IMR-90 (cell line): Measurements from ENCODE around the gene ADGRD1.

Experiments
- CHD1 ChIP-seq: IDR thresholded peaks from 2 replicates; pipeline ENCODE4 v1.6.1; 2012; ENCODE audit warnings: low read depth, low read length, improper control_type of control experiment
- POLR2A ChIP-seq: IDR thresholded peaks from 2 replicates; pipeline ENCODE4 v1.6.1; 2012; ENCODE audit warnings: mild to moderate bottlenecking, low read depth, low read length
- RAD21 ChIP-seq: IDR thresholded peaks from 2 replicates; pipeline ENCODE4 v1.6.1; 2012; ENCODE audit warnings: low read length, improper control_type of control experiment
- SMC3 ChIP-seq: fragments of 150-350 bp; IDR thresholded peaks from 2 replicates; pipeline ENCODE4 v1.6.1; 2016; ENCODE audit warnings: low read depth, mild to moderate bottlenecking, antibody characterized with exemption, low read length, moderate library complexity
- TF ChIP-seq, protein P1 (sequence below): conservative IDR thresholded peaks from 2 replicates; pipeline ENCODE4 v1.5.1; 2012; ENCODE audit warnings: mild to moderate bottlenecking, low read depth, low read length, improper control_type of control experiment

DNA sequence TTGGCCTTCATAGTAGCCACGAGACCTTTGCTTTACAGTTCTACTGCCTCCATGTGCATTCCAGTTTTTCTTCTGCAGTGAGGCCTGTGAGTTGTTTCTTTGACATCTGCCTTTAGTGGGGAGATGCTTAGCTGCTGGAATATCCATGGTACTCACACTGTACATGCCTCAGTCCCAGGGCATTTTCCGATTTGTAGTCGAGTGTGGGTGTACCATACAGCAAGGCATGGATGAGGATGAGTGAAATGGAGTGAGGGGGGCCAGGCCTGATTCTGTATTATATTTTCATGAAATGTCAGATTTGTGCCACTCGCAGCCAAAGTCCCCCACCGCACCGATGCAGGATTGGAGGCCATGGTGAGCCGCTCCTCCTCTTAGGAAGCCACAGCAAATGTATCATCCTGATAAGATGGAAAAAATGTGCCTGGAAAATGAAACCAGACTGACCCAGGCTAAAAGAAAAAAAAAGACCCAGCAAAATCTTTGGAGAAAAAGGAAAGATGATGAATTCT is 173.0 kb downstream of the ADGRD1 start:
- TF ChIP-seq, protein P1, sequence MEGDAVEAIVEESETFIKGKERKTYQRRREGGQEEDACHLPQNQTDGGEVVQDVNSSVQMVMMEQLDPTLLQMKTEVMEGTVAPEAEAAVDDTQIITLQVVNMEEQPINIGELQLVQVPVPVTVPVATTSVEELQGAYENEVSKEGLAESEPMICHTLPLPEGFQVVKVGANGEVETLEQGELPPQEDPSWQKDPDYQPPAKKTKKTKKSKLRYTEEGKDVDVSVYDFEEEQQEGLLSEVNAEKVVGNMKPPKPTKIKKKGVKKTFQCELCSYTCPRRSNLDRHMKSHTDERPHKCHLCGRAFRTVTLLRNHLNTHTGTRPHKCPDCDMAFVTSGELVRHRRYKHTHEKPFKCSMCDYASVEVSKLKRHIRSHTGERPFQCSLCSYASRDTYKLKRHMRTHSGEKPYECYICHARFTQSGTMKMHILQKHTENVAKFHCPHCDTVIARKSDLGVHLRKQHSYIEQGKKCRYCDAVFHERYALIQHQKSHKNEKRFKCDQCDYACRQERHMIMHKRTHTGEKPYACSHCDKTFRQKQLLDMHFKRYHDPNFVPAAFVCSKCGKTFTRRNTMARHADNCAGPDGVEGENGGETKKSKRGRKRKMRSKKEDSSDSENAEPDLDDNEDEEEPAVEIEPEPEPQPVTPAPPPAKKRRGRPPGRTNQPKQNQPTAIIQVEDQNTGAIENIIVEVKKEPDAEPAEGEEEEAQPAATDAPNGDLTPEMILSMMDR = no peak
- TF ChIP-seq CHD1 (no peak), POLR2A (no peak), SMC3 (no peak), RAD21 (no peak)
